ENCODE measurements around the gene ANG. TPM values are rescaled to one million over a fixed set of nuclear protein-coding genes. Genes with fewer than 3 reads are reported as not detected.

ANG gene
- total and polyA plus RNA-seq, 2 of the 8 experiments (the other 6 are each of a cell fraction or from before 2014, with no cell fraction given): 2.2 to 4.6 TPM

GRCh38 chr14:20676072-20676471 lies 12.5 kb upstream of the ANG start:
- Histone ChIP-seq H3K23me2 (ENCODE audit: low read depth, low read length) (peaks cover 7% of the 10 kb centered on the region), H2AK5ac (ENCODE audit: low read depth, low read length) (no peak overlapping the region), H3K4ac (replicated peaks; ENCODE audit: insufficient read length, low read depth, low read length) (no peak overlapping the region), H2BK15ac (ENCODE audit: low read length) (no peak overlapping the region), H4K91ac (replicated peaks; ENCODE audit: insufficient read length, low read length) (no peak overlapping the region), H3K56ac (replicated peaks; ENCODE audit: insufficient read length, low read depth, low read length) (no peak overlapping the region), H3K36me3 (ENCODE audit: control insufficient read depth in 2 of 4, insufficient read depth in 4 of 4, low read length in 3 of 4) (no peaks in the 10 kb centered on the region), H3K4me1 (replicated peaks in 1 of 4; ENCODE audit: control insufficient read depth in 3 of 4, insufficient read depth in 4 of 4, low read length in 3 of 4) (peaks cover 0 to 9% (median 4%) of the 10 kb centered on the region in 4 experiments; a peak in 5 of 7 replicates), H3K14ac (ENCODE audit: insufficient read length) (no peak overlapping the region), H4K8ac (ENCODE audit: extremely low read depth, insufficient read depth, low read length) (no peak overlapping the region), H3K79me2 (ENCODE audit: control insufficient read depth in 1 of 2, insufficient read depth in 2 of 2, low read length in 2 of 2) (no peaks in the 10 kb centered on the region), H3K9ac (replicated peaks in 1 of 4; ENCODE audit: extremely low read depth in 1 of 4, low read depth in 3 of 4, low read length in 3 of 4) (no peak overlapping the region), H3K18ac (ENCODE audit: extremely low read depth, low read length) (no peak overlapping the region), H2BK5ac (ENCODE audit: low read depth, low read length) (no peak overlapping the region), H3K79me1 (ENCODE audit: low read depth, low read length) (no peaks in the 10 kb centered on the region), H3K4me2 (ENCODE audit: insufficient read depth in 1 of 2, low read depth in 2 of 2, low read length in 2 of 2) (no peak overlapping the region), H2BK120ac (replicated peaks; ENCODE audit: low read depth, low read length) (no peak overlapping the region), H4K5ac (ENCODE audit: insufficient read length, low read depth, low read length) (no peak overlapping the region), H2BK12ac (ENCODE audit: low read depth, low read length) (no peak overlapping the region), H3K23ac (ENCODE audit: insufficient read length) (no peak overlapping the region), H3K9me3 (ENCODE audit: insufficient read depth in 2 of 2, low read depth in 1 of 2, low read length in 1 of 2) (no peaks in the 10 kb centered on the region), H3K27me3 (replicated peaks in 1 of 4; ENCODE audit: control insufficient read depth in 3 of 4, extremely low read depth in 1 of 4, insufficient read depth in 3 of 4, low read length in 3 of 4) (no peaks in the 10 kb centered on the region), H2AFZ (ENCODE audit: low read length) (peak overlapping the region; percentile 85), H4K20me1 (replicated peaks in 1 of 2; ENCODE audit: control insufficient read depth in 1 of 2, insufficient read depth in 2 of 2, low read length in 2 of 2) (no peaks in the 10 kb centered on the region), H2BK20ac (ENCODE audit: low read length) (no peak overlapping the region), H3K4me3 (ENCODE audit: extremely low read depth in 1 of 4, insufficient read depth in 2 of 4, low read depth in 3 of 4, low read length in 4 of 4) (no peak overlapping the region), H3K27ac (ENCODE audit: low read depth, low read length) (no peak overlapping the region)
- POLR2A ChIA-PET (ENCODE audit: partially characterized antibody): no interaction called here
- WGBS, 2 experiments (ENCODE audit: extremely low coverage in 1 of 2, insufficient coverage in 1 of 2, insufficient read length in 1 of 2, insufficient replicate concordance in 2 of 2, low coverage in 1 of 2, low lambda C conversion rate in 2 of 2, missing lambda C conversion rate in 1 of 2): 90% methylated on average over 2 of the region's 2 CpGs; no CpG with 5 or more reads in 1 of the 2 experiments
- DNase-seq (ENCODE audit: low read depth in 1 of 2, low spot score in 2 of 2) (no peak), FAIRE-seq (no peak)
- CTCF ChIA-PET (ENCODE audit: partially characterized antibody): interaction anchor here (0.6 to 16.7 kb wide), 8 partner anchors 8 to 210 kb away, joined by 3 to 282 read pairs (median 4); no protein-coding TSS in a partner anchor
- no peak for TF ChIP-seq FOSL1 (IDR thresholded peaks at IDR 0.05; ENCODE audit: insufficient read depth, low read depth, low read length)
- TF ChIP-seq RBBP5 (IDR thresholded peaks at IDR 0.05; ENCODE audit: borderline replicate concordance, low read depth, low read length): no peak
- no peak for TF ChIP-seq ASH2L (IDR thresholded peaks at IDR 0.05; ENCODE audit: low read length)
- no peak for TF ChIP-seq CTBP2 (IDR thresholded peaks at IDR 0.05; ENCODE audit: borderline replicate concordance, insufficient read depth, insufficient read length, low read length)
- no peak for TF ChIP-seq SIN3A (conservative IDR thresholded peaks at IDR 0.05 in 1 of 2, IDR thresholded peaks at IDR 0.05 in 1 of 2; ENCODE audit: low read depth in 1 of 2, low read length in 2 of 2)
- TF ChIP-seq USF2 (IDR thresholded peaks at IDR 0.05; ENCODE audit: low read length): no peak
- no peak for TF ChIP-seq CBX5 (IDR thresholded peaks at IDR 0.05; ENCODE audit: low read depth, low read length)
